Kidney epithelial cell (primary cell): ENCODE measurements around the gene TEN1. TPM values are rescaled to one million over a fixed set of nuclear protein-coding genes. Genes with fewer than 3 reads are reported as not detected.

Source experiments
- DNase-seq: peaks from one replicate; pipeline ENCODE4 v3.0.0-alpha.2; 2010; ENCODE audit warnings: low read depth
- H3K27me3 ChIP-seq: 2 replicates; pipeline ENCODE4 v1.6.0; 2011; ENCODE audit warnings: low read length; ENCODE audit not compliant: control insufficient read depth, insufficient read depth
- H3K36me3 ChIP-seq: 2 replicates; pipeline ENCODE4 v1.5.1; 2011; ENCODE audit warnings: low read length; ENCODE audit not compliant: control insufficient read depth, insufficient read depth
- H3K4me3 ChIP-seq: 2 replicates; pipeline ENCODE4 v1.5.1; 2011; ENCODE audit warnings: low read depth, mild to moderate bottlenecking, control low read depth, low read length
- total RNA-seq: library from RNA; depleted of rRNA; stranded (reverse); fragments of >200 nt; gene quantifications from 2 replicates; pipeline ENCODE4 v1.2.3, GENCODE V29; 2015
- TF ChIP-seq, protein P1 (sequence below): IDR thresholded peaks from 2 replicates; pipeline ENCODE4 v1.5.1; 2011; ENCODE audit warnings: mild to moderate bottlenecking, moderate library complexity, low read length, control low read depth, inconsistent platforms; ENCODE audit not compliant: insufficient read depth, poor library complexity, severe bottlenecking

Gene TEN1
- total RNA-seq, 1 donor from 2014 or later: 28.9 TPM

DNA sequence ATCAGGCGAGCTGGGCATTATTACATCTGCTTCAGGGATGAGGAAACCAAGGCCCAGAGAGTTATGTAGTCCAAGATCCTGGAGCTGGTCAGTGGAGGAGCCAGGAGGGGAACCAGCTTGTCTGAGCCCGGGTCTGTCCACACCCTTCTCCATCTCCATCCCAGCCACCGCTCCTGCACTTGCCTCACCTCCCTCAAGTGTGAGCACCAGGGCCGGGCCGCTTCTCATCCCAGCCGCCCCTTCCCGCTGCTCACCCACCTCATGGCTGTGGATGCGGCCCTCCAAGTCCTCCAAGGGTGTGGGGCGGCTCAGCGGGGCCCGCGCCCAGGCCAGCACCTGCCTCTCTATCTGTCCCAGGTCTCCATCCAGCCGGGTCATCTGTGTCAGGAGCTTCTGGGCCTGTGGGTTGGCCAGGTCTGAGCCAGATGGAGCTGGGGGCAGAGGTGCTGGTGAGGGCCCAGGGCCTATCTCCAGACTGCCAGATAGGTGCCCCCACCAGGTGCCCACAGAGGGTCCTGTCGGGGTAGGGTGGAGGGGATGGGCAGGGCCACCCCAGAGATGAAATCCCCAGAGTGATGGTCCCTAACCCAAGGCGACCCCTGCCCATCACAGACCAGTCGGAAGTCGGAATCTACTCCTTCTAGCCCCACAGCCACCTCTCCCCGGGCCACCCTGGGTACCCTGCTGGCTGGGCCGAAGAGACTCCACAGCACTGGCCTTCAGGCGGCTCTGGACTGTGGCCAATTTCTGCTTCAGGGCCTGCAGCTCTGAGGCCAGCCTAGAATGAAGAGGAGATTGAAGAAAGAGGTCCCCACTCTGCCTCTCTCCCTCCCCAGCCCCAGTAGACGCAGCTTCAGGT, 38.7 kb downstream of the TEN1 start:
- no peaks in the 10 kb centered on the region for H3K27me3 ChIP-seq
- no peak overlapping the region for H3K4me3 ChIP-seq
- TF ChIP-seq, protein P1, sequence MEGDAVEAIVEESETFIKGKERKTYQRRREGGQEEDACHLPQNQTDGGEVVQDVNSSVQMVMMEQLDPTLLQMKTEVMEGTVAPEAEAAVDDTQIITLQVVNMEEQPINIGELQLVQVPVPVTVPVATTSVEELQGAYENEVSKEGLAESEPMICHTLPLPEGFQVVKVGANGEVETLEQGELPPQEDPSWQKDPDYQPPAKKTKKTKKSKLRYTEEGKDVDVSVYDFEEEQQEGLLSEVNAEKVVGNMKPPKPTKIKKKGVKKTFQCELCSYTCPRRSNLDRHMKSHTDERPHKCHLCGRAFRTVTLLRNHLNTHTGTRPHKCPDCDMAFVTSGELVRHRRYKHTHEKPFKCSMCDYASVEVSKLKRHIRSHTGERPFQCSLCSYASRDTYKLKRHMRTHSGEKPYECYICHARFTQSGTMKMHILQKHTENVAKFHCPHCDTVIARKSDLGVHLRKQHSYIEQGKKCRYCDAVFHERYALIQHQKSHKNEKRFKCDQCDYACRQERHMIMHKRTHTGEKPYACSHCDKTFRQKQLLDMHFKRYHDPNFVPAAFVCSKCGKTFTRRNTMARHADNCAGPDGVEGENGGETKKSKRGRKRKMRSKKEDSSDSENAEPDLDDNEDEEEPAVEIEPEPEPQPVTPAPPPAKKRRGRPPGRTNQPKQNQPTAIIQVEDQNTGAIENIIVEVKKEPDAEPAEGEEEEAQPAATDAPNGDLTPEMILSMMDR: no peak
- DNase-seq: no peak
- H3K36me3 ChIP-seq: peaks cover 1% of the 10 kb centered on the region

DNA sequence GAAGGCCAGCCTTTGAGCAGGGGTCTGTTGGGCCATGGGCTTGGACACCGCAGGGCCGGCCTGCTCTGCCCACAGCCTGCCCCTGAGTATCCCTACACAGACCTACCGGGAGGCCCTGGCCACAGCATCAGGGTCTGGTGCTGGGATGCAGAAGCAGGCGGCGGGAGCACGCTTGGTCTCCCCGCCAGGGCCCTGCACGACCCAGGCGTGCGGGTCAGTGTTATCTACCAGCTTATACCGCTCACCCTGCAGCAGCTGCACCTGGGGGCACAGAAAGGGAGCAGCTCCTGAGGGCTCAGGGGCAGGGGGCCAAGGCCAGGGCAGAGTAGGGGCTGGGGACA, 39.3 kb downstream of the TEN1 start:
- TF ChIP-seq, protein P1: no peak
- H3K36me3 ChIP-seq: peaks cover 1% of the 10 kb centered on the region
- H3K27me3 ChIP-seq: no peaks in the 10 kb centered on the region
- no peak overlapping the region for H3K4me3 ChIP-seq
- DNase-seq: no peak

DNA sequence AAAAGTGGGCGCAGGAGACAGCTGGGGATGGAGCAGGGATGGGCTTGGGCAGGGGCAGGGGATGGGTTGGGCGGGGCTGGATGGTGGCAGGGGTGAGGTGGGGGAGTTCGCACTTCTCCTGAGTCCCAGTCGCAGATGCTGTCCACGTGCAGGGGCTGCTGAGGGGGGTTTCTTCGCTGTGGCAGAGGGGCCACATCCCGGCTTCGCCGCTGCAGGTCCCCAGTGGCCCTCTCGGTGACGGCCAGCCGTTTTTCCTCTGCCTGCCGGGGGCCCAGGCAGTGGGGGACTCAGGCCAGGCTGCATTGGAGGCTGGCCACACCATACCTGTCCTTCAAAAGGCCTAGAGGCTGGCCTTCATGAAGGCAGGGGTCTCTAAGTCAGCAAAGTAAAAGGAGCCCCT, 39.8 kb downstream of the TEN1 start:
- no peak overlapping the region for H3K4me3 ChIP-seq
- no peaks in the 10 kb centered on the region for H3K27me3 ChIP-seq
- DNase-seq: no peak
- H3K36me3 ChIP-seq: peaks cover 1% of the 10 kb centered on the region
- TF ChIP-seq, protein P1: no peak

DNA sequence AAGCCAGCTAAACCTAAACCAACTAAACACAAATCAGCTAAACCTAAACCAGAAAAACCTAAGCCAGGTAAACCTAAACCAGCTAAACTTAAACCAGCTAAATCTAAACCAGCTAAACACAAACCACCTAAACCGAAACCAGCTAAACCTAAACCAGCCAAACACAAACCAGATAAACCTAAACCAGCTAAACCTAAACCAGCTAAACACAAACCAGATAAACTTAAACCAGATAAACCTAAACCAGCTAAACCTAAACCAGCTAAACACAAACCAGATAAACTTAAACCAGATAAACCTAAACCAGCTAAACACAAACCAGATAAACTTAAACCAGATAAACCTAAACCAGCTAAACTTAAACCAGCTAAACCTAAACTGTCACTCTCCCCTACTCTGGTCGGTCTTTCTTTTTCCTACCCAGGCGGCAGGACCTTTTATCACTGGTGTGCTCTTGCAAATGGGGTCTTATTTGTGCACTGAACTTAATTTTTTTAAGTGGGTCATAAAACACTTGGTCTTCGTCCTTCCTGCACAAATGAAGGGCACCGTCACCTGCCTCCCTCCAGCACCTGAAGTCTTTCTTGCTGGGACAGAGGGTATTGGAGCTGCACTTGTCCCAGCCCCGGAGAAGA, 40.9 kb downstream of the TEN1 start:
- Histone ChIP-seq H3K27me3 (no peaks in the 10 kb centered on the region), H3K36me3 (peaks cover 1% of the 10 kb centered on the region), H3K4me3 (no peak overlapping the region)
- TF ChIP-seq, protein P1: no peak
- DNase-seq: no peak

DNA sequence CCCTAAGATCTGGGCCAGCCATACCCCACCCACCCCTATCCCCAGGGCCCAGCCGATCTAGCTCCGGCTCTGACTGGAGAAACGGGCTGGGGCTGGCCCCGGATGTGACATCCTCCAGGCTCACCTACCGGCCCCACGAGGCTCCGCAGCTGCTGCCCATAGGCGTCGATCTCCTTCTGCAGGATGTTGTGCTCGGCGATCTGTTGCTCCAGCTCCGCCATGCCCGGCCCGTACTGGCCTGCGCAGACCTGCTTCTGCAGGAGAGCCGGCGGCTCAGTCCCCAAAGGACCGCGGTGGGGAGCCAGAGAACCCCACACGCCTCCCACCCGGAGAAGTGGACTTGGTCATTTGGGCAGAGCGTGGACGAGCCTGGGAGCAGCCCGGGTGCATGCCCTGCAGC, 43.2 kb downstream of the TEN1 start:
- peaks cover 1% of the 10 kb centered on the region for H3K36me3 ChIP-seq
- H3K27me3 ChIP-seq: no peaks in the 10 kb centered on the region
- no peak for DNase-seq
- TF ChIP-seq, protein P1: no peak
- H3K4me3 ChIP-seq: no peak overlapping the region
